22Rv1 (cell line): Measurements from ENCODE around the gene NHERF2.

Source experiments
- ZFX ChIP-seq: fragments of 450-650 bp; IDR thresholded peaks from 2 replicates; pipeline ENCODE4 v1.6.1; 2017; ENCODE audit warnings: antibody characterized with exemption, borderline replicate concordance
- TF ChIP-seq, protein P1 (sequence below): fragments of 450-650 bp; IDR thresholded peaks from 2 replicates; pipeline ENCODE4 v1.5.1; 2017; ENCODE audit warnings: mild to moderate bottlenecking

DNA sequence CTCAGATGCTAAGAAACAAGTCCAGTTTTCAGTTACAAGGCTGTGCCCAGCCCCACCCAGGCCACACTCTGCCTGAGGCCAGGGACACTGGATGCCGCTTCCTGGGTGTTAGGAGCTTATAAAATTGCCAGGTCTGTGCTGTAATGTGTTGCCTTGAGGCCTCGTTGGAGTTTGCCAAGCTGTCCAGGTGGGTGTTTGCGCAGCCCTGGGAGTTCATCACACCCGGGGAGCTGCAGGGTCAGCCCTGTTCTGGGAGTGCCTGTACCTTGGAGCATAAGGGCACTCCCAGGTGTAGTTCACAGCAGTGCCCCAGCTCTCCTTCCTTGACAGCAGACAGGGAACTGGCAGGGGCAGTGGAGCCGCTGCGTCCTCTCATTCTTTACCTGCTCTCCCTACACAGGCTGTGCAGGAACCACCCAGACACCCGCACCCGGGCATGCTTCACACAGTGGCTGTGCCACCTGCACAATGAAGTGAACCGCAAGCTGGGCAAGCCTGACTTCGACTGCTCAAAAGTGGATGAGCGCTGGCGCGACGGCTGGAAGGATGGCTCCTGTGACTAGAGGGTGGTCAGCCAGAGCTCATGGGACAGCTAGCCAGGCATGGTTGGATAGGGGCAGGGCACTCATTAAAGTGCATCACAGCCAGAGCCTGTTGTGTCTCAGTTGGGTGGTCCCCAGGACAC is 41.1 kb upstream of the NHERF2 start:
- TF ChIP-seq, protein P1, sequence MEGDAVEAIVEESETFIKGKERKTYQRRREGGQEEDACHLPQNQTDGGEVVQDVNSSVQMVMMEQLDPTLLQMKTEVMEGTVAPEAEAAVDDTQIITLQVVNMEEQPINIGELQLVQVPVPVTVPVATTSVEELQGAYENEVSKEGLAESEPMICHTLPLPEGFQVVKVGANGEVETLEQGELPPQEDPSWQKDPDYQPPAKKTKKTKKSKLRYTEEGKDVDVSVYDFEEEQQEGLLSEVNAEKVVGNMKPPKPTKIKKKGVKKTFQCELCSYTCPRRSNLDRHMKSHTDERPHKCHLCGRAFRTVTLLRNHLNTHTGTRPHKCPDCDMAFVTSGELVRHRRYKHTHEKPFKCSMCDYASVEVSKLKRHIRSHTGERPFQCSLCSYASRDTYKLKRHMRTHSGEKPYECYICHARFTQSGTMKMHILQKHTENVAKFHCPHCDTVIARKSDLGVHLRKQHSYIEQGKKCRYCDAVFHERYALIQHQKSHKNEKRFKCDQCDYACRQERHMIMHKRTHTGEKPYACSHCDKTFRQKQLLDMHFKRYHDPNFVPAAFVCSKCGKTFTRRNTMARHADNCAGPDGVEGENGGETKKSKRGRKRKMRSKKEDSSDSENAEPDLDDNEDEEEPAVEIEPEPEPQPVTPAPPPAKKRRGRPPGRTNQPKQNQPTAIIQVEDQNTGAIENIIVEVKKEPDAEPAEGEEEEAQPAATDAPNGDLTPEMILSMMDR = no peak
- no peak for TF ChIP-seq ZFX
